Hepatocyte (in vitro differentiated cells): ENCODE measurements around the gene LXN. TPM values are rescaled to one million over a fixed set of nuclear protein-coding genes. Genes with fewer than 3 reads are reported as not detected.
"Not testable (repeated sequence)": the region's sequence is repeated elsewhere in the genome, so short reads cannot be mapped to it uniquely, and the experiment has no call there.

Source experiments
- DNase-seq: peaks from one replicate; pipeline ENCODE4 v3.0.0-alpha.2; 2016; ENCODE audit warnings: low spot score
- H2AFZ ChIP-seq: fragments of 200-600 bp; sonication (generic); 2 replicates; pipeline ENCODE4 v1.6.0; 2016; ENCODE audit warnings: antibody characterized with exemption, mild to moderate bottlenecking
- H3K27ac ChIP-seq: fragments of 200-600 bp; sonication (generic); 2 replicates; pipeline ENCODE4 v1.5.1; 2016; ENCODE audit warnings: mild to moderate bottlenecking
- H3K27me3 ChIP-seq: fragments of 200-600 bp; sonication (generic); 2 replicates; pipeline ENCODE4 v1.6.1; 2016
- H3K36me3 ChIP-seq: fragments of 200-600 bp; sonication (generic); replicated peaks from 2 replicates; pipeline ENCODE4 v1.5.1; 2016; ENCODE audit warnings: low read depth; ENCODE audit not compliant: insufficient read depth
- H3K4me1 ChIP-seq: fragments of 200-600 bp; sonication (generic); 2 replicates; pipeline ENCODE4 v1.5.1; 2016; ENCODE audit warnings: mild to moderate bottlenecking, moderate library complexity; ENCODE audit not compliant: insufficient read depth
- H3K4me2 ChIP-seq: fragments of 200-600 bp; sonication (generic); 2 replicates; pipeline ENCODE4 v1.6.0; 2016
- H3K4me3 ChIP-seq: fragments of 200-600 bp; sonication (generic); 2 replicates; pipeline ENCODE4 v1.5.1; 2016; ENCODE audit warnings: mild to moderate bottlenecking
- H3K79me2 ChIP-seq: fragments of 200-600 bp; sonication (generic); 2 replicates; pipeline ENCODE4 v1.6.0; 2017; ENCODE audit warnings: mild to moderate bottlenecking
- H3K9me2 ChIP-seq: fragments of 200-600 bp; sonication (generic); replicated peaks from 2 replicates; pipeline ENCODE4 v1.6.0; 2017; ENCODE audit warnings: mild to moderate bottlenecking; ENCODE audit not compliant: insufficient read depth
- H3K9me3 ChIP-seq: fragments of 200-600 bp; sonication (generic); 2 replicates; pipeline ENCODE4 v1.5.1; 2016; ENCODE audit warnings: low read depth, mild to moderate bottlenecking
- H4K20me1 ChIP-seq: fragments of 200-600 bp; sonication (generic); 2 replicates; pipeline ENCODE4 v1.6.0; 2016; ENCODE audit warnings: mild to moderate bottlenecking; ENCODE audit not compliant: insufficient read depth, poor library complexity, severe bottlenecking
- EZH2 ChIP-seq: fragments of 200-600 bp; sonication (generic); IDR thresholded peaks from 2 replicates; pipeline ENCODE4 v1.6.1; 2016; ENCODE audit warnings: antibody characterized with exemption, mild to moderate bottlenecking, borderline replicate concordance
- EZH2phosphoT487 ChIP-seq: fragments of 200-600 bp; sonication (generic); IDR thresholded peaks from one replicate; pipeline ENCODE4 v1.6.1; 2018; ENCODE audit warnings: antibody characterized with exemption, mild to moderate bottlenecking, low read depth, moderate library complexity; ENCODE audit not compliant: unreplicated experiment, severe bottlenecking
- WGBS: methylation state at CpG from one replicate; pipeline ENCODE4 v1.1.6; 2016; ENCODE audit warnings: low lambda C conversion rate; ENCODE audit errors: missing lambda C conversion rate; 5-methylcytosine and 5-hydroxymethylcytosine counted together
- polyA plus RNA-seq: library from polyadenylated mRNA; unstranded; fragments of >200 nt; fragmentation: Nextera tagmentation; extraction: Ambion mirVana; gene quantifications from 2 replicates; pipeline ENCODE4 v1.2.1, GENCODE V29; 2016
- total RNA-seq: library from RNA; depleted of rRNA; stranded (reverse); fragments of >200 nt; gene quantifications from 2 replicates; pipeline ENCODE4 v1.2.3, GENCODE V29; 2014
- TF ChIP-seq, protein P1 (sequence below): fragments of 200-600 bp; sonication (generic); IDR thresholded peaks from 2 replicates; pipeline ENCODE4 v1.5.1; 2016; ENCODE audit warnings: antibody characterized with exemption, mild to moderate bottlenecking; ENCODE audit not compliant: poor library complexity

Gene LXN
- total and polyA plus RNA-seq, 2 experiments from 2014 or later: 19.6 to 21.3 TPM

- H3K27ac ChIP-seq: no peak overlapping the region
- H3K79me2 ChIP-seq: no peaks in the 10 kb centered on the region
- H3K4me2 ChIP-seq: no peak overlapping the region
- no peaks in the 10 kb centered on the region for H3K9me3 ChIP-seq
- TF ChIP-seq, protein P1, sequence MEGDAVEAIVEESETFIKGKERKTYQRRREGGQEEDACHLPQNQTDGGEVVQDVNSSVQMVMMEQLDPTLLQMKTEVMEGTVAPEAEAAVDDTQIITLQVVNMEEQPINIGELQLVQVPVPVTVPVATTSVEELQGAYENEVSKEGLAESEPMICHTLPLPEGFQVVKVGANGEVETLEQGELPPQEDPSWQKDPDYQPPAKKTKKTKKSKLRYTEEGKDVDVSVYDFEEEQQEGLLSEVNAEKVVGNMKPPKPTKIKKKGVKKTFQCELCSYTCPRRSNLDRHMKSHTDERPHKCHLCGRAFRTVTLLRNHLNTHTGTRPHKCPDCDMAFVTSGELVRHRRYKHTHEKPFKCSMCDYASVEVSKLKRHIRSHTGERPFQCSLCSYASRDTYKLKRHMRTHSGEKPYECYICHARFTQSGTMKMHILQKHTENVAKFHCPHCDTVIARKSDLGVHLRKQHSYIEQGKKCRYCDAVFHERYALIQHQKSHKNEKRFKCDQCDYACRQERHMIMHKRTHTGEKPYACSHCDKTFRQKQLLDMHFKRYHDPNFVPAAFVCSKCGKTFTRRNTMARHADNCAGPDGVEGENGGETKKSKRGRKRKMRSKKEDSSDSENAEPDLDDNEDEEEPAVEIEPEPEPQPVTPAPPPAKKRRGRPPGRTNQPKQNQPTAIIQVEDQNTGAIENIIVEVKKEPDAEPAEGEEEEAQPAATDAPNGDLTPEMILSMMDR: no peak
- TF ChIP-seq EZH2: no peak
- TF ChIP-seq EZH2phosphoT487: no peak
- H3K9me2 ChIP-seq: no peaks in the 10 kb centered on the region
- no peaks in the 10 kb centered on the region for H4K20me1 ChIP-seq
- 44% methylated on average over 2 of the region's 2 CpGs for WGBS
- H2AFZ ChIP-seq: no peak overlapping the region
- H3K36me3 ChIP-seq: no peaks in the 10 kb centered on the region
- DNase-seq: no peak
- no peaks in the 10 kb centered on the region for H3K4me1 ChIP-seq
- H3K4me3 ChIP-seq: no peak overlapping the region
- H3K27me3 ChIP-seq: no peaks in the 10 kb centered on the region
Measured at GRCh38 chr3:158696618-158697017, 24.2 kb upstream of the LXN start.

- H3K9me2 ChIP-seq, H3K27me3 ChIP-seq, H3K4me2 ChIP-seq, DNase-seq, H4K20me1 ChIP-seq, H3K4me3 ChIP-seq, H2AFZ ChIP-seq, H3K27ac ChIP-seq, H3K36me3 ChIP-seq, H3K4me1 ChIP-seq, H3K9me3 ChIP-seq, H3K79me2 ChIP-seq: not testable (repeated sequence)
- WGBS: 61% methylated on average over 3 of the region's 3 CpGs
Measured at GRCh38 chr3:158693866-158694456, 21.5 kb upstream of the LXN start.

DNA sequence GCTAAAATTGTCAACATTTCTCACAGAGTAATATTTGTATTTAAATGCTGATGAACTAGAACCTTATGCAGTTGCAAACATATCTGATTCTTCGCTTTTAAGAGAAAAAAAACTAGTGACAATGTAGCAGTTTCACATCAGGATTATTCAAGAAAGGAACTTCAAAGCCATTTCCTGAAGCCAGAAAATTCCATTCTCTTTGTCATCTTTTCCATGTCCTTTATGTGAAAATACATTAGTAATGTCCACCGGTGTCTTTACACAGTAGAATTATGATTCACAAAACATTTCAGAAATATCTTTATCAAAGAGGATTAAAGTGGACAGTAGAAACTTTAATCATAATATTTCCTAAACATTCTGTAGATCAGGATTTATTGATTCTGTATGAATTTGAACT is 12.7 kb upstream of the LXN start:
- Histone ChIP-seq H3K4me2 (no peak overlapping the region), H3K27me3 (no peaks in the 10 kb centered on the region), H2AFZ (no peak overlapping the region), H3K9me3 (no peaks in the 10 kb centered on the region), H3K79me2 (no peaks in the 10 kb centered on the region), H3K9me2 (no peaks in the 10 kb centered on the region), H3K27ac (no peak overlapping the region), H3K36me3 (no peaks in the 10 kb centered on the region), H3K4me3 (no peak overlapping the region), H4K20me1 (no peaks in the 10 kb centered on the region), H3K4me1 (no peaks in the 10 kb centered on the region)
- WGBS: 88% methylated on average over 2 of the region's 2 CpGs
- TF ChIP-seq EZH2phosphoT487: no peak
- TF ChIP-seq EZH2: no peak
- TF ChIP-seq, protein P1: no peak
- no peak for DNase-seq

GRCh38 chr3:158683230-158683962 is 10.9 kb upstream of the LXN start:
- H3K36me3 ChIP-seq: no peaks in the 10 kb centered on the region

More at GRCh38 chr3:158683230-158683962, 10.9 kb upstream of the LXN start:
- no peak for DNase-seq
- Histone ChIP-seq H3K9me3 (no peaks in the 10 kb centered on the region), H3K4me3 (no peak overlapping the region), H3K27me3 (no peaks in the 10 kb centered on the region), H3K79me2 (no peaks in the 10 kb centered on the region), H2AFZ (no peak overlapping the region), H3K9me2 (no peaks in the 10 kb centered on the region), H3K27ac (no peak overlapping the region), H3K4me2 (no peak overlapping the region), H4K20me1 (no peaks in the 10 kb centered on the region), H3K4me1 (no peaks in the 10 kb centered on the region)
- 95% methylated on average over 5 of the region's 5 CpGs for WGBS
- TF ChIP-seq EZH2phosphoT487 (no peak), EZH2 (no peak)
- TF ChIP-seq, protein P1: no peak
